ENCODE measurements around the gene SLC22A5.

Gene SLC22A5

DNA sequence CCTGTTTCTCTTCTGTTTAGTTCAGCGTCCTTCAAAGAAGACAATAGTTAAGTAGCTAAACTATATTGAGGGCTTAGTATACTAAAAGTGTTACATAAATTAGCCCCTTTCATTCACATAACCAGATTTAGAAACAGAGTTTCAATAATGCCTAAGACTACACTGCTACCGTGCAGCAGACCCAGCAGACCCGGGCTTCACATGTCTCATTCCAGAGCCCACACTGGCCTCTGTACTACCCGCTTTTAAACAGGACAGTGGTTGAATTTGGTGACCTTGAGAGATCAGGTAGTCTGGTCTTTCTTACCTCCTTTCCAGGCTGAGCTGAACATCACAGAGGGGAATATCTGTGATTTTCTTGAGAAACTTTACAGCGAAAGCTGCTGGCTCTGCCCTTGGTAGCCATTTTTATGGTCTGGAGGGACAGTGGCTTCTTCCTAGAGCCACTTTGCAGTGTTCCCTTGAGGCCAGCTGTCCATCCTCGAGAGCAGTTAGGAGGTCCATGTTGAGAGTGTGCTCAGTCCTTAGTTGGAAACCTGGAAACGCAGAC lies 56.5 kb downstream of the SLC22A5 start:
- DNase-seq (ENCODE audit: low spot score) = no peak
- TF ChIP-seq, protein P1, sequence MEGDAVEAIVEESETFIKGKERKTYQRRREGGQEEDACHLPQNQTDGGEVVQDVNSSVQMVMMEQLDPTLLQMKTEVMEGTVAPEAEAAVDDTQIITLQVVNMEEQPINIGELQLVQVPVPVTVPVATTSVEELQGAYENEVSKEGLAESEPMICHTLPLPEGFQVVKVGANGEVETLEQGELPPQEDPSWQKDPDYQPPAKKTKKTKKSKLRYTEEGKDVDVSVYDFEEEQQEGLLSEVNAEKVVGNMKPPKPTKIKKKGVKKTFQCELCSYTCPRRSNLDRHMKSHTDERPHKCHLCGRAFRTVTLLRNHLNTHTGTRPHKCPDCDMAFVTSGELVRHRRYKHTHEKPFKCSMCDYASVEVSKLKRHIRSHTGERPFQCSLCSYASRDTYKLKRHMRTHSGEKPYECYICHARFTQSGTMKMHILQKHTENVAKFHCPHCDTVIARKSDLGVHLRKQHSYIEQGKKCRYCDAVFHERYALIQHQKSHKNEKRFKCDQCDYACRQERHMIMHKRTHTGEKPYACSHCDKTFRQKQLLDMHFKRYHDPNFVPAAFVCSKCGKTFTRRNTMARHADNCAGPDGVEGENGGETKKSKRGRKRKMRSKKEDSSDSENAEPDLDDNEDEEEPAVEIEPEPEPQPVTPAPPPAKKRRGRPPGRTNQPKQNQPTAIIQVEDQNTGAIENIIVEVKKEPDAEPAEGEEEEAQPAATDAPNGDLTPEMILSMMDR (IDR thresholded peaks at IDR 0.05; ENCODE audit: extremely low read depth, missing control alignments) = no peak

DNA sequence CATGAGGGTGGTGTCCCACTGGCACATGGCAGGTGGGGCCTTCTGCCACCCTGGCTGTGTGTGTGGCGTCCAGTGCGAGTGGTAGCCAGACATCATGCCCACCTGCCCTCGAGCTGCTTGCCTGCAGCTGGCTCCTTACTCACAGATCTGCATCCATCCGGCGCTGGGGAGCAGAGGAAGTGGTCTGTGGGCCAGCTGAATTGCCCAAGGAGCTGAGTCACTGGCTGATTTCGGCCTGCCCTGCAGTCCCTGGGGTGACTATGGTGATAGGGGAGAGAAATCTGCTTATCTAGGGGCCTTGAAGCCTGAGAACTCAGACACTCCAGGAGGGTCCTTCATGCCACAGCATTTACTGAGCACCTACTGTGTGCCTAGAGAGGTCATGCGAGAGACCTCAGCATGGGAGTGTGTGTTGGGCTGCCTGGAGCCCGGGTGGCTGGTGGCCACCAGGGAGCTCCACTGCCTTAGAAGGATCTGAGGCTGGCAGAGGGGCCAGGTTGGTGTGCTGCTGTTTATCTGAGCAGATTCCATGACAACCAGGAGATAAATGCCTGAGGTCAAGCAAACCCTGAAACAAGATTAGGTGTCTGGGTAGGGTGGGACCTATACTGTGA lies 57.1 kb downstream of the SLC22A5 start:
- TF ChIP-seq, protein P1 (IDR thresholded peaks at IDR 0.05; ENCODE audit: extremely low read depth, missing control alignments) = no peak
- DNase-seq (ENCODE audit: low spot score) = peak; percentile 58

DNA sequence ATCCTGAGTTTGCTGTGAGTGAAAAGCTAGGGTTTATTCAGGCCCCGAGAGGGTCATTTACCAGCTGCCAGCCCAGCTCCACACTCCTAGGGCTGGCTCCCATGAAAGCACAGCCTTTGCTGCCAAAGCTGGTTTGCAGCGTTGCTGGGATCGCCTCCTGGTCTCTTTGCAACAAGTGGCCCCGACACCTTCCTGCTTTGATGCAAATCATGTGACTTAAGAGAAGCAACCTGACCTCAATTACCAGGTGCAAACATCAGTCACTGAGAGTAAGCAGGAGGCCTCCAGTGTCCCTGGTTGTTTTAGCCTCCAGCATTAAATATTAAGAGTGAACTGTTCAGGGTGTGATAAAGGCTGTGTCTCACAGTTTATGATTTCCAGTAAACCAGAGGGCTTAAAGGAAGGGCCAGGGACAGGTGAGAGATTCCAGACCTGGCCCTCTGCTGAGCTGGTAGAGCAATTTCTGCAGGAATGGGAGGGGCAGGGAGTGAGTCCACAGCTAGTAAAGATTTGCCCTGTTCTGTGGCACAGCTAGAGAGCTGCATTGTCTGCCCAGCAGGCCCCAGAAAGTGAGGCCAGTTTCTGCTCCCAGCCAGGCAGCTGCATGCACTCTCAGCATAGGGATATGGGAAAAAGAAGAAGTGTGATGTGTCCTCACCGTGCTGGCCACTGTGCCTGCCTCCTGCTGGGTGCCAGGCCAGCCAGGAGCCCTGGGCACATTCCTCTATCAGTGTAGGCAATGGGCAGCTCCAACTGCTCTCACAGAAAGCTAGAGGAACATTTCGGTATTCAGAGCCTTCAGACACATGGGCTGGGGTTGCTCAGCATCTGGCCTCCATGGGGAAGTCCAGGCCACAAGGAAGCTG lies 58.0 kb downstream of the SLC22A5 start:
- TF ChIP-seq, protein P1 (IDR thresholded peaks at IDR 0.05; ENCODE audit: extremely low read depth, missing control alignments) = no peak
- peak; percentile 48 for DNase-seq (ENCODE audit: low spot score)

DNA sequence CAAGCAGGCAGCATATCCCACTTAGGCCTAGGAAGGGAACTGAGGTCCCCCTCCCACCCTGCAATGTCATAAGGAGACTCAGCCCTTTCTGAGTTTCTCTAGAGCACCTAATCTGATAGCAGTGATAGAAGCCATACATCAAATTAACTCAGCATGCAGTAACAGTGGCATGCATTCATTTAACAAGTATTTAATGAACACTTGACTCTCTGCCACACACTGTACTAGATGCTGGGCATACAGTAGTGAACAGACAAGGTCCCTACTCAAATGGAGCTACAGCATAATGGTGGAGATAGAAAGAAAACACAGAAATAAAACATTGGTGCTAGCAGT lies 58.6 kb downstream of the SLC22A5 start:
- TF ChIP-seq, protein P1 (IDR thresholded peaks at IDR 0.05; ENCODE audit: extremely low read depth, missing control alignments) = no peak
- DNase-seq (ENCODE audit: low spot score) = no peak

DNA sequence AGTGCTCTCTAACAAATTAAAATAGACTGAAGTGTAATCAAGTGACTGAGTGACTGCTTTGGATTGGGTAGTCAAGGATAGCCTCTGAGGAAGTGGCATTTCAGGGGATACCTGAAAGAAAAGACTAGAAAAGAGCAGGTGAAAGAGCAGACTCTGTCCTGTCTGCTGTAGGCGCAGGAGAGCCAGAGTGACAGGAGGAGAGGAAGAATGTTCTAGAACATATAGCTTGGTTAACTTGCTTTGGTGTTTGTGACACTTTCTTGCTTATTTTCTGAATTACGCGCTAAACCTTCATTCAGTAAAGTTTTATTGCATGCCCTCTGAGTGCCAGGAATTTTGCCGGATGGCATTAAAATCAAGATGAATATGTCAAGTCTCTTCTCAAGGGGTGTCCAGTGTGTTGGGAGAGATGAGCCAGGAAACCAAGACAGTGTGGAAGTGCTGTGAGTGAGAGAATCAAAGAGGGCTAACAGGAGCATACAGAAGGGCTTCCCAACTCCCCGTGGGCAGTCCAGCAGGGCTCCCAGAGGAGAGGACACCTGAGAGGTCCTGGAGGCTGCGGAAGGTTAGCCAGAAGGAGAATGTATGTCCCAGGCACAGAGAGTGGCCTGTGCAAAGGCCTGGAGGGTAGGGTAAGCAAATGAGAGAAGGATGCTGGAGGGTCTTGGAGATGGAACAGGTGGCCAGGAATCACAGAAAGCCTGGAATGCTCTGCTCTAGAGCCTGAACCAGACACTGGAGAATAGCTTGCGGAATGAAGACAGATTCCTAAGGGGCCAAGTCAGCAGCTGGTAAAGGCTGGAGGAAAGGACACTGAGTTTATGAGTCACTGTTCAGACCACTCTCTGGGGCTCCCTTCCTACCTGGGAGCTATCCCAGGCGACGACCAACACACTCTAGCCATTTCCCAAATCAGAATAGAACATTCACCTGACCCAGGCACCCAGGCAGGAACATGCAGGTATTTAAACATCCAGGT lies 59.3 kb downstream of the SLC22A5 start:
- TF ChIP-seq, protein P1 (IDR thresholded peaks at IDR 0.05; ENCODE audit: extremely low read depth, missing control alignments) = no peak
- no peak for DNase-seq (ENCODE audit: low spot score)

DNA sequence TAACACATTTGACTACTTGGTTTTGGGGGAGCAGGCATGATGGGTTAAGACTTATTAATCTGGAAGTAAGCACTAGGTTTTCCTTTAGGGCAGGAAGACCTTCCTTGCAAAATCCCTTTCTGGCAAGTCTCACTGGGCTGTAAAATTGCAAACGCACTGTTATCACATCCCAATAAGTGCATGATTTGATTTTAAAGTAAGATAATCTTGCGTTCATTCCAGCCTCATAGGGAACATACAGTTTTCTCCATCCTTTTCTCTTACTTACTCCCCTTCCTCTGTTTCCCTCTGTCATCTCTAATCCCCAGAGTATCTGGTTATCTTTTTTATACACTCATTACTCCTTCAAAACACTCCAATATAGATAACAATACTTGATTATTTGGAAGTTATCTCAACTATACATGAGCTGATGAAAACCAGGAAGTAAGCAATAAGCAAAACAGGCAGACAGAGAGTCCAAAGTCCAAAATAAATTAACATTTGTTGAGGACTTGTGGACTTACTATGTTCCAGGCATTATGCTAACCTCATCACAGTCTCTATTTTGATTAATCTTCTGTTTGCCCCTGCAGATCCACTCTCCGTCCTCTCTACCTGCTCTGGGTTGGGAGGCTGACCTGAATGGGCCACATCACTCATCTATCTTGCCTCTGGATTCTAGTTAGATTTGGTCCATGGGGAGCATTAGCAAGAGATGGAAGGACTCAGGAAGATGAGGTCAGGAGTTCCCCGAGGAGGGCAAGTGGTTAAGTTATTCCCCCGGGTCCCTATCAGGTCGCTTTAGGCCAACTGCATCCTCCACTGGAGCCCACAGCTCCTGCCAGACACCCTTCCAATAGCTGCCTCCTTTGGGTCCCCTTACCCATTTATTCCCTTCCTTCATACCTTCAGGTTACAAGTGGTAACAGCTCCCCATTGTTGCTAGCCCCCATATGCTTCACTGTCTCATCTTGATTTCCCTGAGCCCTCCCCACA lies 60.2 kb downstream of the SLC22A5 start:
- DNase-seq (ENCODE audit: low spot score) = no peak
- TF ChIP-seq, protein P1 (IDR thresholded peaks at IDR 0.05; ENCODE audit: extremely low read depth, missing control alignments) = no peak
